Neural cell (in vitro differentiated cells): ENCODE data around the gene SLC27A5.

Experiments
- EP300 ChIP-seq: fragments of 450-650 bp; conservative IDR thresholded peaks from 2 replicates; pipeline ENCODE4 v1.6.1; 2014; ENCODE audit warnings: antibody characterized with exemption, mild to moderate bottlenecking, moderate library complexity; ENCODE audit not compliant: poor library complexity, severe bottlenecking
- EZH2 ChIP-seq: fragments of 200-600, 300-800 bp; shearing (Covaris generic), sonication (generic); IDR thresholded peaks from 2 replicates; pipeline ENCODE4 v1.6.1; 2014; ENCODE audit warnings: antibody characterized with exemption, low read length, borderline replicate concordance, mild to moderate bottlenecking; ENCODE audit not compliant: insufficient read depth, poor library complexity, severe bottlenecking
- MXI1 ChIP-seq: fragments of 450-650 bp; conservative IDR thresholded peaks from 2 replicates; pipeline ENCODE4 v1.6.1; 2014; ENCODE audit warnings: antibody characterized with exemption, mild to moderate bottlenecking; ENCODE audit not compliant: poor library complexity, severe bottlenecking
- POLR2AphosphoS5 ChIP-seq: IDR thresholded peaks from 2 replicates; pipeline ENCODE4 v1.6.1; 2012
- RAD21 ChIP-seq: fragments of 450-650 bp; conservative IDR thresholded peaks from 2 replicates; pipeline ENCODE4 v1.6.1; 2014; ENCODE audit warnings: antibody characterized with exemption, mild to moderate bottlenecking, moderate library complexity
- SMC3 ChIP-seq: fragments of 450-650 bp; conservative IDR thresholded peaks from 2 replicates; pipeline ENCODE4 v1.6.1; 2014; ENCODE audit warnings: antibody characterized with exemption, mild to moderate bottlenecking, moderate library complexity; ENCODE audit not compliant: poor library complexity
- TAF1 ChIP-seq: IDR thresholded peaks from 2 replicates; pipeline ENCODE4 v1.6.1; 2012; ENCODE audit warnings: low read depth
- TF ChIP-seq, protein P1 (sequence below): IDR thresholded peaks from 2 replicates; pipeline ENCODE4 v1.6.1; 2012; ENCODE audit warnings: borderline replicate concordance
- TF ChIP-seq, protein P2 (sequence below): fragments of 450-650 bp; IDR thresholded peaks from 2 replicates; pipeline ENCODE4 v1.5.1; 2014; ENCODE audit warnings: antibody characterized with exemption, mild to moderate bottlenecking, moderate library complexity; ENCODE audit not compliant: poor library complexity, severe bottlenecking

DNA sequence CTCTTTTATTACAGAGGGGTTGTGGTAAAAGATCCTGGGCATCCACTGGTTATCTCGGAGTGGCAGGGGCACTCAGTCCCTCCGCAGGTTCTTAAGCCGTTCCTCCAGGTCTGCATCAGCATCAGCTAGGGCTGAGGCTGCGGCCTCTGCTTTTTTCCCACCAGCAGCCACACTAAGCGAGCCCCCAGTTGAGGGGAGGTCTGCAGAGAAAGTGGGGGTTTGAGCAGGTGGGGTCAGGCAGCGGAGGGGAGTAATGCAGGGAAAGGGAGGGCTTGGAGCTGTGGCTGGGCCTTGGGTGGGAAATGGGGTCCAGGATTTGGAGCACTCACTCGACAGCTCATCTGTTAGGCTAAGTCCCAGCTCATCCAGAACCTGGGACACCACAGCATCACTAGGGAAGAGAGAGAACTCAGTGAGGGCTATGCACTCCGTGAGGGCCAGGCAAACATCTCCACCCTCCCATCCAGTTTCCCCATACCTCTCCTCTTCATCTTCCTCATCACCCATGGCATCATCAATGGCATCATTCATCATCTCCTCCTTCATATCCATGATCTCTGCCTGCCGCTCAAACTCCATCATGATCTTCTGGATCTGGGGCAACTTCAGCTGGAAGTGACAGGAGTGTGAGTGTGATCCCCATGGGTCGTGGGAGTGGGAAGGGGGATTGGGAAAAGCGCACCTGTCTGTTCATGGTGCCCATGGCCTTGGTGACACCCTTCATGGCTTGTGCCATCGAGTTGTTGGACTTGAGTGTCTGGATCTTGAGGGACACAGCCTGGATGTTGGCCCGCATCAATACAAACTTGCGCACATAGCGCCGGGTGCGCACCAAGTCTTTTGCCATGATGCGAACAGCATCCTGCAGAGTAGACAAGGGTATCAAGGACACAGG is 40.0 kb upstream of the SLC27A5 start:
- TF ChIP-seq, protein P1, sequence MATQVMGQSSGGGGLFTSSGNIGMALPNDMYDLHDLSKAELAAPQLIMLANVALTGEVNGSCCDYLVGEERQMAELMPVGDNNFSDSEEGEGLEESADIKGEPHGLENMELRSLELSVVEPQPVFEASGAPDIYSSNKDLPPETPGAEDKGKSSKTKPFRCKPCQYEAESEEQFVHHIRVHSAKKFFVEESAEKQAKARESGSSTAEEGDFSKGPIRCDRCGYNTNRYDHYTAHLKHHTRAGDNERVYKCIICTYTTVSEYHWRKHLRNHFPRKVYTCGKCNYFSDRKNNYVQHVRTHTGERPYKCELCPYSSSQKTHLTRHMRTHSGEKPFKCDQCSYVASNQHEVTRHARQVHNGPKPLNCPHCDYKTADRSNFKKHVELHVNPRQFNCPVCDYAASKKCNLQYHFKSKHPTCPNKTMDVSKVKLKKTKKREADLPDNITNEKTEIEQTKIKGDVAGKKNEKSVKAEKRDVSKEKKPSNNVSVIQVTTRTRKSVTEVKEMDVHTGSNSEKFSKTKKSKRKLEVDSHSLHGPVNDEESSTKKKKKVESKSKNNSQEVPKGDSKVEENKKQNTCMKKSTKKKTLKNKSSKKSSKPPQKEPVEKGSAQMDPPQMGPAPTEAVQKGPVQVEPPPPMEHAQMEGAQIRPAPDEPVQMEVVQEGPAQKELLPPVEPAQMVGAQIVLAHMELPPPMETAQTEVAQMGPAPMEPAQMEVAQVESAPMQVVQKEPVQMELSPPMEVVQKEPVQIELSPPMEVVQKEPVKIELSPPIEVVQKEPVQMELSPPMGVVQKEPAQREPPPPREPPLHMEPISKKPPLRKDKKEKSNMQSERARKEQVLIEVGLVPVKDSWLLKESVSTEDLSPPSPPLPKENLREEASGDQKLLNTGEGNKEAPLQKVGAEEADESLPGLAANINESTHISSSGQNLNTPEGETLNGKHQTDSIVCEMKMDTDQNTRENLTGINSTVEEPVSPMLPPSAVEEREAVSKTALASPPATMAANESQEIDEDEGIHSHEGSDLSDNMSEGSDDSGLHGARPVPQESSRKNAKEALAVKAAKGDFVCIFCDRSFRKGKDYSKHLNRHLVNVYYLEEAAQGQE = no peak
- TF ChIP-seq, protein P2, sequence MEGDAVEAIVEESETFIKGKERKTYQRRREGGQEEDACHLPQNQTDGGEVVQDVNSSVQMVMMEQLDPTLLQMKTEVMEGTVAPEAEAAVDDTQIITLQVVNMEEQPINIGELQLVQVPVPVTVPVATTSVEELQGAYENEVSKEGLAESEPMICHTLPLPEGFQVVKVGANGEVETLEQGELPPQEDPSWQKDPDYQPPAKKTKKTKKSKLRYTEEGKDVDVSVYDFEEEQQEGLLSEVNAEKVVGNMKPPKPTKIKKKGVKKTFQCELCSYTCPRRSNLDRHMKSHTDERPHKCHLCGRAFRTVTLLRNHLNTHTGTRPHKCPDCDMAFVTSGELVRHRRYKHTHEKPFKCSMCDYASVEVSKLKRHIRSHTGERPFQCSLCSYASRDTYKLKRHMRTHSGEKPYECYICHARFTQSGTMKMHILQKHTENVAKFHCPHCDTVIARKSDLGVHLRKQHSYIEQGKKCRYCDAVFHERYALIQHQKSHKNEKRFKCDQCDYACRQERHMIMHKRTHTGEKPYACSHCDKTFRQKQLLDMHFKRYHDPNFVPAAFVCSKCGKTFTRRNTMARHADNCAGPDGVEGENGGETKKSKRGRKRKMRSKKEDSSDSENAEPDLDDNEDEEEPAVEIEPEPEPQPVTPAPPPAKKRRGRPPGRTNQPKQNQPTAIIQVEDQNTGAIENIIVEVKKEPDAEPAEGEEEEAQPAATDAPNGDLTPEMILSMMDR = no peak
- TF ChIP-seq POLR2AphosphoS5 = peak; percentile 6
- no peak for TF ChIP-seq EZH2
- no peak for TF ChIP-seq EP300
- no peak for TF ChIP-seq SMC3
- TF ChIP-seq RAD21 = no peak
- no peak for TF ChIP-seq TAF1
- TF ChIP-seq MXI1 = no peak
